GM12878 (cell line): ENCODE data around the gene FGD3. TPM values are rescaled to one million over a fixed set of nuclear protein-coding genes. Genes with fewer than 3 reads are reported as not detected.

Experiments
- ATAC-seq: fragments of 200-7000 bp; cut with Tn5 transposase; 3 replicates; pipeline ENCODE4 v1.9.1; 2020; ENCODE audit warnings: mild to moderate bottlenecking, moderate library complexity
- BruUV-seq: library from RNA; stranded (reverse); fragments of 400-500 nt; replicated peaks from 2 replicates; lab custom pipeline; 2021; lab: Mats Ljungman, UMichigan
- CTCF ChIA-PET: fragments of 300-600 bp; sonication (Branson Sonifier 250); formaldehyde crosslinking; extraction: SDS; loops from one replicate; lab custom pipeline; 2021; ENCODE audit warnings: inconsistent platforms; lab: Yijun Ruan, JAX
- POLR2A ChIA-PET: fragments of 350-600 bp; formaldehyde crosslinking; extraction: SDS; loops from one replicate; lab custom pipeline; 2021; ENCODE audit warnings: inconsistent platforms; lab: Charles Lee
- RAD21 ChIA-PET: fragments of 300-600 bp; sonication (Branson Sonifier 250); formaldehyde crosslinking; loops from one replicate; lab custom pipeline; 2023; ENCODE audit warnings: antibody characterized with exemption; ENCODE audit not compliant: unreplicated experiment; lab: Charles Lee
- SMC1A ChIA-PET: fragments of 300-600 bp; sonication (Branson Sonifier 250); formaldehyde crosslinking; loops from one replicate; lab custom pipeline; 2023; ENCODE audit not compliant: unreplicated experiment, uncharacterized antibody; lab: Charles Lee
- DNase-seq: peaks from one replicate; pipeline ENCODE4 v3.0.0-alpha.2; 2011; ENCODE audit warnings: low read depth, low spot score
- FAIRE-seq: peaks from 3 replicates; lab custom pipeline; 2011; peaks lifted over from hg19 to GRCh38; lab: Jason Lieb, UNC
- H2AFZ ChIP-seq: 2 replicates; pipeline ENCODE4 v1.6.0; 2011; ENCODE audit warnings: low read depth, low read length, control low read depth; ENCODE audit not compliant: control insufficient read depth
- H3K27ac ChIP-seq: 2 replicates; pipeline ENCODE4 v1.5.1; 2011; ENCODE audit warnings: control low read depth; ENCODE audit not compliant: control insufficient read depth, insufficient read depth
- H3K27me3 ChIP-seq, 2 experiments: replicated peaks in 1 of 2; 2 replicates each; pipeline versions ENCODE4 v1.6.0 to v1.6.1; 2011; ENCODE audit warnings: low read length in 1 of 2; ENCODE audit not compliant: control insufficient read depth in 2 of 2, insufficient read depth in 2 of 2
- H3K36me3 ChIP-seq, 2 experiments: 2 replicates each; pipeline ENCODE4 v1.5.1; 2011; ENCODE audit warnings: low read length in 1 of 2; ENCODE audit not compliant: control insufficient read depth in 2 of 2, insufficient read depth in 2 of 2
- H3K4me1 ChIP-seq: 2 replicates; pipeline ENCODE4 v1.6.1; 2011; ENCODE audit warnings: mild to moderate bottlenecking, low read length, moderate library complexity, mixed read lengths; ENCODE audit not compliant: control insufficient read depth, insufficient read depth
- H3K4me2 ChIP-seq: 2 replicates; pipeline ENCODE4 v1.6.0; 2011; ENCODE audit warnings: control low read depth; ENCODE audit not compliant: control insufficient read depth, insufficient read depth
- H3K4me3 ChIP-seq: fragments of 200-600 bp; sonication (generic); 2 replicates; pipeline ENCODE4 v1.5.1; 2016
- H3K79me2 ChIP-seq: 2 replicates; pipeline ENCODE4 v1.6.0; 2011; ENCODE audit warnings: low read length; ENCODE audit not compliant: control insufficient read depth, insufficient read depth
- H3K9ac ChIP-seq: 2 replicates; pipeline ENCODE4 v1.8.0; 2011; ENCODE audit warnings: low read length, control low read depth, mixed read lengths; ENCODE audit not compliant: control insufficient read depth, insufficient read depth
- H3K9me3 ChIP-seq: replicated peaks from 3 replicates; pipeline ENCODE4 v1.5.1; 2011; ENCODE audit warnings: mild to moderate bottlenecking, low read length; ENCODE audit not compliant: control insufficient read depth, insufficient read depth
- H4K20me1 ChIP-seq: 2 replicates; pipeline ENCODE4 v1.6.0; 2011; ENCODE audit not compliant: control insufficient read depth, insufficient read depth
- ASH2L ChIP-seq: fragments of 300-600, 200-600 bp; sonication (generic); IDR thresholded peaks from 2 replicates; pipeline ENCODE4 v1.6.1; 2017; ENCODE audit warnings: low read depth, mild to moderate bottlenecking, borderline replicate concordance
- BHLHE40 ChIP-seq, 2 experiments: fragments of 450-650 bp in 1 of 2; IDR thresholded peaks; 2 replicates each; pipeline ENCODE4 v1.6.1; 2011 to 2017; ENCODE audit warnings: low read depth in 2 of 2, borderline replicate concordance in 1 of 2, improper control_type of control experiment in 1 of 2, low read length in 1 of 2, mild to moderate bottlenecking in 1 of 2
- CHD1 ChIP-seq: IDR thresholded peaks from 2 replicates; pipeline ENCODE4 v1.6.1; 2012; ENCODE audit warnings: low read depth, low read length, improper control_type of control experiment
- CHD2 ChIP-seq: IDR thresholded peaks from 2 replicates; pipeline ENCODE4 v1.6.1; 2011; ENCODE audit warnings: low read depth, low read length, improper control_type of control experiment, borderline replicate concordance
- FOS ChIP-seq: IDR thresholded peaks from 3 replicates; pipeline ENCODE4 v1.6.1; 2011; ENCODE audit warnings: borderline replicate concordance; ENCODE audit not compliant: insufficient read length; ENCODE audit errors: extremely low read depth
- GATAD2B ChIP-seq: fragments of 450-650 bp; conservative IDR thresholded peaks from 2 replicates; pipeline ENCODE4 v1.6.1; 2017; ENCODE audit warnings: low read depth, mild to moderate bottlenecking, moderate library complexity
- IRF4 ChIP-seq: IDR thresholded peaks from 2 replicates; pipeline ENCODE4 v1.6.1; 2011; ENCODE audit warnings: low read depth, low read length
- MEF2A ChIP-seq: IDR thresholded peaks from 2 replicates; pipeline ENCODE4 v1.6.1; 2011; ENCODE audit warnings: low read depth, mild to moderate bottlenecking, low read length, moderate library complexity; ENCODE audit not compliant: insufficient read depth
- MEF2B ChIP-seq: fragments of 450-650 bp; IDR thresholded peaks from 2 replicates; pipeline ENCODE4 v1.6.1; 2018; ENCODE audit warnings: mild to moderate bottlenecking, moderate library complexity; ENCODE audit not compliant: partially characterized antibody, poor library complexity, severe bottlenecking
- MTA3 ChIP-seq: IDR thresholded peaks from 2 replicates; pipeline ENCODE4 v1.6.1; 2012; ENCODE audit warnings: low read length, inconsistent platforms, borderline replicate concordance
- MYC ChIP-seq: IDR thresholded peaks from 2 replicates; pipeline ENCODE4 v1.6.1; 2011; ENCODE audit warnings: mild to moderate bottlenecking, low read length, moderate library complexity, inconsistent platforms; ENCODE audit not compliant: insufficient read depth, insufficient replicate concordance, insufficient read length, severe bottlenecking
- NFXL1 ChIP-seq: fragments of 450-650 bp; IDR thresholded peaks from 2 replicates; pipeline ENCODE4 v1.6.1; 2017; ENCODE audit warnings: antibody characterized with exemption, mild to moderate bottlenecking, borderline replicate concordance
- RELA ChIP-seq: fragments of 450-650 bp; IDR thresholded peaks from 2 replicates; pipeline ENCODE4 v1.8.0; 2014; ENCODE audit warnings: borderline replicate concordance; ENCODE audit not compliant: partially characterized antibody
- STAT1 ChIP-seq: fragments of 450-650 bp; conservative IDR thresholded peaks from 2 replicates; pipeline ENCODE4 v1.6.1; 2014; ENCODE audit warnings: antibody characterized with exemption, mild to moderate bottlenecking
- ZNF207 ChIP-seq: fragments of 450-650 bp; IDR thresholded peaks from 2 replicates; pipeline ENCODE4 v1.6.1; 2014; ENCODE audit warnings: antibody characterized with exemption, mild to moderate bottlenecking, borderline replicate concordance
- ZNF24 ChIP-seq: fragments of 450-650 bp; IDR thresholded peaks from 2 replicates; pipeline ENCODE4 v1.6.1; 2017; ENCODE audit warnings: antibody characterized with exemption, mild to moderate bottlenecking
- WGBS: methylation state at CpG from one replicate; pipeline ENCODE4 v1.1.6; 2016; ENCODE audit warnings: low lambda C conversion rate; ENCODE audit not compliant: insufficient replicate concordance, insufficient coverage; ENCODE audit errors: missing lambda C conversion rate; 5-methylcytosine and 5-hydroxymethylcytosine counted together
- in situ Hi-C: fragments of 300-500 bp; cut with MboI; formaldehyde crosslinking; loops from 9 replicates; pipeline ENCODE4 v1.14.3; 2018; ENCODE audit warnings: mixed read lengths
- intact Hi-C: fragments of 100-400 bp; cut with micrococcal nuclease; formaldehyde crosslinking; loops from one replicate; pipeline ENCODE4 v1.14.2; 2022; ENCODE audit not compliant: unreplicated experiment
- polyA plus RNA-seq, 11 experiments: library from polyadenylated mRNA; depleted of rRNA in 4 of 11; unstranded in 6 of 11; stranded (reverse) in 5 of 11; fragments of >200 nt; fragmentation: Nextera tagmentation in 4 of 11; fragmentation: Illumina TruSeq in 1 of 11; extraction: Ambion mirVana in 4 of 11; extraction: Trizol in 1 of 11; gene quantifications; 1 replicate in 1 of 11; 2 replicates in 10 of 11; pipeline versions ENCODE4 v1.2.1 to v1.2.3, GENCODE V29; 2011 to 2016; ENCODE audit warnings: inconsistent platforms in 2 of 11, missing spikeins in 2 of 11, low read depth in 1 of 11
- total RNA-seq, 4 experiments: library from RNA; depleted of rRNA in 3 of 4; stranded (reverse); fragments of >200 nt in 3 of 4; fragmentation: Illumina TruSeq in 1 of 4; extraction: Trizol in 1 of 4; gene quantifications; 2 replicates each; pipeline versions ENCODE4 v1.2.1 to v1.2.3, GENCODE V29; 2013 to 2021
- TF ChIP-seq, protein P1 (sequence below): fragments of 450-650 bp; conservative IDR thresholded peaks from 2 replicates; pipeline ENCODE4 v1.6.1; 2017; ENCODE audit warnings: mild to moderate bottlenecking, moderate library complexity
- TF ChIP-seq, protein P2 (sequence below): IDR thresholded peaks from 2 replicates; pipeline ENCODE4 v1.6.1; 2012; ENCODE audit warnings: low read depth, low read length, improper control_type of control experiment

The FGD3 gene
- total and polyA plus RNA-seq, 10 of the 15 experiments (the other 5 are each of a cell fraction or from before 2014, with no cell fraction given): 0.26 to 18.1 (median 12.4) TPM

DNA sequence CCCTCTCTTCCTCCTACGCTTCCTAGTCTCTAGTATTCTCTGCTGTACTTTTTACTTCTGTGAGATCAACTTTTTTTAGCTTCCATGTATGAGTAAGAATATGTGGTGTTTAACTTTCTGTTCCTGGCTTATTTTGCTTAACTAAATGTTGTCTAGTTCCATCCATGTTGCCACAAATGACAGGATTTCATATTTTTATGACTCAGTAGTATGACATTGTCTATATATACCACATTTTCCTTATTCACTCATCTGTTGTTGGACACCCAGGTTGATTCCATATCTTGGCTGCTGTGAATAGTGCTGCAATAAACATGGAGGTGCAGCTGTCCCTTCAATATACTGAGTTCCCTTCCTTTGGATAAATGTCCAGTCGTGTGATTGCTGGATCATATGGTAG, 34.8 kb downstream of the FGD3 start:
- no TSS peak for BruUV-seq
- in situ Hi-C loops: no loop called here
- no peak for FAIRE-seq
- intact Hi-C loops: no loop called here
- DNase-seq: no peak
- SMC1A ChIA-PET: interaction anchor here (1.0 to 1.3 kb wide), 2 partner anchors 21 to 288 kb away, joined by 3 read pairs; no protein-coding TSS in a partner anchor
- Histone ChIP-seq H3K9ac (no peak overlapping the region), H3K4me3 (no peak overlapping the region), H3K4me2 (no peak overlapping the region)
- POLR2A ChIA-PET: no interaction called here
- RAD21 ChIA-PET: no interaction called here
- TF ChIP-seq ZNF207: no peak
- no peak for TF ChIP-seq FOS
- TF ChIP-seq NFXL1: no peak
- TF ChIP-seq MTA3: no peak
- TF ChIP-seq, protein P1, sequence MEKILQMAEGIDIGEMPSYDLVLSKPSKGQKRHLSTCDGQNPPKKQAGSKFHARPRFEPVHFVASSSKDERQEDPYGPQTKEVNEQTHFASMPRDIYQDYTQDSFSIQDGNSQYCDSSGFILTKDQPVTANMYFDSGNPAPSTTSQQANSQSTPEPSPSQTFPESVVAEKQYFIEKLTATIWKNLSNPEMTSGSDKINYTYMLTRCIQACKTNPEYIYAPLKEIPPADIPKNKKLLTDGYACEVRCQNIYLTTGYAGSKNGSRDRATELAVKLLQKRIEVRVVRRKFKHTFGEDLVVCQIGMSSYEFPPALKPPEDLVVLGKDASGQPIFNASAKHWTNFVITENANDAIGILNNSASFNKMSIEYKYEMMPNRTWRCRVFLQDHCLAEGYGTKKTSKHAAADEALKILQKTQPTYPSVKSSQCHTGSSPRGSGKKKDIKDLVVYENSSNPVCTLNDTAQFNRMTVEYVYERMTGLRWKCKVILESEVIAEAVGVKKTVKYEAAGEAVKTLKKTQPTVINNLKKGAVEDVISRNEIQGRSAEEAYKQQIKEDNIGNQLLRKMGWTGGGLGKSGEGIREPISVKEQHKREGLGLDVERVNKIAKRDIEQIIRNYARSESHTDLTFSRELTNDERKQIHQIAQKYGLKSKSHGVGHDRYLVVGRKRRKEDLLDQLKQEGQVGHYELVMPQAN: no peak
- no peak for TF ChIP-seq BHLHE40 (IDR thresholded peaks at IDR 0.05; ENCODE audit: borderline replicate concordance in 1 of 2, low read depth in 2 of 2, low read length in 1 of 2)
- TF ChIP-seq MEF2B: no peak
- no peak for TF ChIP-seq ZNF24
- TF ChIP-seq, protein P2, sequence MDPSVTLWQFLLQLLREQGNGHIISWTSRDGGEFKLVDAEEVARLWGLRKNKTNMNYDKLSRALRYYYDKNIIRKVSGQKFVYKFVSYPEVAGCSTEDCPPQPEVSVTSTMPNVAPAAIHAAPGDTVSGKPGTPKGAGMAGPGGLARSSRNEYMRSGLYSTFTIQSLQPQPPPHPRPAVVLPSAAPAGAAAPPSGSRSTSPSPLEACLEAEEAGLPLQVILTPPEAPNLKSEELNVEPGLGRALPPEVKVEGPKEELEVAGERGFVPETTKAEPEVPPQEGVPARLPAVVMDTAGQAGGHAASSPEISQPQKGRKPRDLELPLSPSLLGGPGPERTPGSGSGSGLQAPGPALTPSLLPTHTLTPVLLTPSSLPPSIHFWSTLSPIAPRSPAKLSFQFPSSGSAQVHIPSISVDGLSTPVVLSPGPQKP: no peak
- no peak for TF ChIP-seq STAT1
- no peak for TF ChIP-seq GATAD2B
- TF ChIP-seq CHD2: no peak
- no peak for TF ChIP-seq RELA
- TF ChIP-seq MEF2A: no peak
- no peak for TF ChIP-seq MYC
- TF ChIP-seq ASH2L: no peak
- no peak for TF ChIP-seq IRF4
- TF ChIP-seq CHD1: no peak
- TF ChIP-seq, all 136 proteins: peak for 0
- no peaks in the 10 kb centered on the region for H3K79me2 ChIP-seq
- CTCF ChIA-PET: interaction anchor here (1.1 kb wide), 1 partner anchor 21 kb away, joined by 4 read pairs; no protein-coding TSS in a partner anchor
- peaks cover 2 to 7% of the 10 kb centered on the region in 2 experiments; a peak in 3 of 4 replicates for H3K36me3 ChIP-seq
- WGBS: 100% methylated on average over 2 of the region's 2 CpGs
- H2AFZ ChIP-seq: no peak overlapping the region
- H4K20me1 ChIP-seq: no peaks in the 10 kb centered on the region
- no peaks in the 10 kb centered on the region for H3K4me1 ChIP-seq
- no peaks in the 10 kb centered on the region for H3K27me3 ChIP-seq
- no peak overlapping the region for H3K27ac ChIP-seq
- H3K9me3 ChIP-seq: peaks cover 10% of the 10 kb centered on the region
- ATAC-seq: no peak
